A549 (cell line): ENCODE results near the gene FBXL4. TPM values are rescaled to one million over a fixed set of nuclear protein-coding genes. Genes with fewer than 3 reads are reported as not detected.

Experiments used
- ATAC-seq, 2 experiments: fragments of 200-7000 bp in 1 of 2; fragments of >200 bp in 1 of 2; cut with Nextera tagmentation in 1 of 2; cut with Tn5 transposase in 1 of 2; 3 replicates each; pipeline versions ENCODE4 v1.8.0 to v1.9.1; 2018 to 2020; ENCODE audit warnings: mild to moderate bottlenecking in 1 of 2, moderate library complexity in 1 of 2
- CTCF ChIA-PET: fragments of 300-600 bp; sonication (Branson Sonifier 250); formaldehyde crosslinking; extraction: SDS; loops from one replicate; lab custom pipeline; 2021; ENCODE audit warnings: antibody characterized with exemption, inconsistent platforms; lab: Yijun Ruan, JAX
- POLR2A ChIA-PET: fragments of 350-600 bp; formaldehyde crosslinking; extraction: SDS; loops from one replicate; lab custom pipeline; 2021; ENCODE audit warnings: antibody characterized with exemption, inconsistent platforms; lab: Yijun Ruan, JAX
- DNase-seq, 2 experiments: peaks; one replicate each; pipeline versions ENCODE4 v3.0.0 to v3.0.0-alpha.2; 2011 to 2016; ENCODE audit warnings: low read depth in 1 of 2, low spot score in 1 of 2
- FAIRE-seq: peaks from 2 replicates; lab custom pipeline; 2011; peaks lifted over from hg19 to GRCh38; lab: Jason Lieb, UNC
- H3K27ac ChIP-seq, 2 experiments: fragments of >200 bp; sonication (Bioruptor Twin); formaldehyde crosslinking; 3 replicates each; pipeline ENCODE4 v1.5.1; 2016 to 2017
- H3K4me1 ChIP-seq: fragments of >200 bp; sonication (Bioruptor Twin); formaldehyde crosslinking; 3 replicates; pipeline ENCODE4 v1.6.1; 2016
- H3K4me2 ChIP-seq: fragments of >200 bp; sonication (Bioruptor Twin); formaldehyde crosslinking; 3 replicates; pipeline ENCODE4 v1.6.1; 2016
- H3K4me3 ChIP-seq: fragments of >200 bp; sonication (Bioruptor Twin); formaldehyde crosslinking; 3 replicates; pipeline ENCODE4 v1.5.1; 2016
- H3K9me3 ChIP-seq: fragments of >200 bp; sonication (Bioruptor Twin); formaldehyde crosslinking; 3 replicates; pipeline ENCODE4 v1.6.1; 2016
- BCL3 ChIP-seq: fragments of >200 bp; sonication (Bioruptor Twin); formaldehyde crosslinking; IDR thresholded peaks from 3 replicates; pipeline ENCODE4 v1.6.1; 2016
- BHLHE40 ChIP-seq: IDR thresholded peaks from 2 replicates; pipeline ENCODE4 v1.6.1; 2012; ENCODE audit warnings: low read depth, low read length, inconsistent platforms
- CBX2 ChIP-seq: fragments of 200-600 bp; sonication (generic); IDR thresholded peaks from 2 replicates; pipeline ENCODE4 v1.6.1; 2016; ENCODE audit warnings: low read depth, mild to moderate bottlenecking, borderline replicate concordance
- CEBPB ChIP-seq, 2 experiments: fragments of >200 bp in 1 of 2; sonication (Bioruptor Twin) in 1 of 2; formaldehyde crosslinking in 1 of 2; IDR thresholded peaks; 2 replicates each; pipeline ENCODE4 v1.6.1; 2012 to 2016
- CHD2 ChIP-seq: fragments of 150-350 bp; IDR thresholded peaks from 2 replicates; pipeline ENCODE4 v1.6.1; 2014; ENCODE audit warnings: low read length; ENCODE audit not compliant: partially characterized antibody
- EHMT2 ChIP-seq: fragments of 200-600 bp; sonication (generic); IDR thresholded peaks from 2 replicates; pipeline ENCODE4 v1.6.1; 2016; ENCODE audit warnings: antibody characterized with exemption, low read depth, mild to moderate bottlenecking, moderate library complexity
- ELK1 ChIP-seq: fragments of 150-350 bp; IDR thresholded peaks from 2 replicates; pipeline ENCODE4 v1.6.1; 2014; ENCODE audit warnings: low read depth, mild to moderate bottlenecking, low read length
- EP300 ChIP-seq, 2 experiments: fragments of >200 bp; sonication (Bioruptor Twin); formaldehyde crosslinking; IDR thresholded peaks; 2 replicates in 1 of 2; 3 replicates in 1 of 2; pipeline ENCODE4 v1.6.1; 2016 to 2017
- ESRRA ChIP-seq: fragments of 150-350 bp; IDR thresholded peaks from 2 replicates; pipeline ENCODE4 v1.6.1; 2014; ENCODE audit warnings: mild to moderate bottlenecking, low read length, borderline replicate concordance
- FOXS1 ChIP-seq: fragments of 250-450 bp; sonication (Bioruptor Pico); IDR thresholded peaks from 2 replicates; pipeline ENCODE4 v1.5.0; 2020; ENCODE audit warnings: mild to moderate bottlenecking, moderate library complexity
- GATA3 ChIP-seq: IDR thresholded peaks from 2 replicates; pipeline ENCODE4 v1.6.1; 2012; ENCODE audit warnings: borderline replicate concordance
- HDAC2 ChIP-seq: fragments of 200-600 bp; sonication (generic); IDR thresholded peaks from 2 replicates; pipeline ENCODE4 v1.6.1; 2016
- HOXA7 ChIP-seq: fragments of 250-450 bp; sonication (Bioruptor Pico); IDR thresholded peaks from 2 replicates; pipeline ENCODE4 v1.5.0; 2020; ENCODE audit warnings: mild to moderate bottlenecking, moderate library complexity
- HOXB13 ChIP-seq: fragments of 250-450 bp; sonication (Bioruptor Pico); IDR thresholded peaks from 2 replicates; pipeline ENCODE4 v1.5.0; 2020; ENCODE audit warnings: low read depth, mild to moderate bottlenecking, moderate library complexity
- HOXB5 ChIP-seq: fragments of 250-450 bp; sonication (Bioruptor Pico); IDR thresholded peaks from 2 replicates; pipeline ENCODE4 v1.5.0; 2020; ENCODE audit warnings: mild to moderate bottlenecking, moderate library complexity
- JUN ChIP-seq, 2 experiments: fragments of >200 bp; sonication (Bioruptor Twin); formaldehyde crosslinking; IDR thresholded peaks; 2 replicates in 1 of 2; 3 replicates in 1 of 2; pipeline ENCODE4 v1.6.1; 2016 to 2017
- JUNB ChIP-seq: fragments of >200 bp; sonication (Bioruptor Twin); formaldehyde crosslinking; IDR thresholded peaks from 2 replicates; pipeline ENCODE4 v1.6.1; 2016
- KDM1A ChIP-seq: fragments of 200-600 bp; sonication (generic); IDR thresholded peaks from 2 replicates; pipeline ENCODE4 v1.6.1; 2016; ENCODE audit warnings: low read depth, mild to moderate bottlenecking
- MYC ChIP-seq: IDR thresholded peaks from 2 replicates; pipeline ENCODE4 v1.6.1; 2012; ENCODE audit warnings: mild to moderate bottlenecking, inconsistent platforms, low read length, improper control_type of control experiment, borderline replicate concordance
- NR3C1 ChIP-seq: fragments of >200 bp; sonication (Bioruptor Twin); formaldehyde crosslinking; IDR thresholded peaks from 3 replicates; pipeline ENCODE4 v1.6.1; 2017
- PHF8 ChIP-seq: fragments of 200-600 bp; sonication (generic); IDR thresholded peaks from 2 replicates; pipeline ENCODE4 v1.6.1; 2016; ENCODE audit warnings: low read depth, mild to moderate bottlenecking, antibody characterized with exemption, moderate library complexity, borderline replicate concordance
- POLR2A ChIP-seq: IDR thresholded peaks from 2 replicates; pipeline ENCODE4 v1.6.1; 2012; ENCODE audit warnings: mild to moderate bottlenecking, low read length
- RAD21 ChIP-seq, 2 experiments: fragments of >200 bp in 1 of 2; sonication (Bioruptor Twin) in 1 of 2; formaldehyde crosslinking in 1 of 2; IDR thresholded peaks in 1 of 2; conservative IDR thresholded peaks in 1 of 2; 2 replicates in 1 of 2; 3 replicates in 1 of 2; pipeline ENCODE4 v1.6.1; 2012 to 2018; ENCODE audit warnings: inconsistent platforms in 1 of 2
- RFX5 ChIP-seq: fragments of 450-650 bp; IDR thresholded peaks from 2 replicates; pipeline ENCODE4 v1.7.1; 2014; ENCODE audit warnings: antibody characterized with exemption, mild to moderate bottlenecking, moderate library complexity
- SREBF2 ChIP-seq: fragments of 450-650 bp; IDR thresholded peaks from 2 replicates; pipeline ENCODE4 v1.6.1; 2014; ENCODE audit warnings: mild to moderate bottlenecking, moderate library complexity
- ZC3H11A ChIP-seq: fragments of 450-650 bp; IDR thresholded peaks from 2 replicates; pipeline ENCODE4 v1.6.1; 2014; ENCODE audit warnings: antibody characterized with exemption, mild to moderate bottlenecking
- ZNF302 ChIP-seq: fragments of 250-450 bp; sonication (Bioruptor Pico); IDR thresholded peaks from 2 replicates; pipeline ENCODE4 v1.9.0; 2021; ENCODE audit warnings: inconsistent platforms, mild to moderate bottlenecking, moderate library complexity
- ZSCAN20 ChIP-seq: fragments of 250-450 bp; sonication (Bioruptor Pico); IDR thresholded peaks from 2 replicates; pipeline ENCODE4 v1.8.0; 2022; ENCODE audit warnings: mild to moderate bottlenecking, moderate library complexity
- WGBS: methylation state at CpG from one replicate; pipeline ENCODE4 v1.1.6; 2017; ENCODE audit errors: missing lambda C conversion rate; 5-methylcytosine and 5-hydroxymethylcytosine counted together
- polyA plus RNA-seq, 4 experiments: library from polyadenylated mRNA; depleted of rRNA in 3 of 4; stranded (reverse); fragments of >200 nt; fragmentation: RNase III in 1 of 4; extraction: RNeasy Plus Mini Kit Qiagen cat#74134 plus additional on column Dnase treatment in 1 of 4; gene quantifications; 2 replicates in 3 of 4; 3 replicates in 1 of 4; pipeline ENCODE4 v1.2.3, GENCODE V29; 2011 to 2017

FBXL4 gene
- polyA plus RNA-seq, 2 of the 4 experiments (the other 2 are of a cell fraction): 6.5 to 21.6 TPM

- Histone ChIP-seq H3K4me1 (no peaks in the 10 kb centered on the region), H3K9me3 (peaks cover 16% of the 10 kb centered on the region), H3K4me2 (no peak overlapping the region), H3K27ac (no peak overlapping the region), H3K4me3 (no peak overlapping the region)
- 92% methylated on average over 3 of the region's 3 CpGs for WGBS
- no peak for TF ChIP-seq ZC3H11A
- no peak for TF ChIP-seq BCL3
- no peak for TF ChIP-seq JUNB
- no peak for TF ChIP-seq ESRRA
- TF ChIP-seq HOXB5 (CRISPR knock-in tag): no peak
- TF ChIP-seq SREBF2: no peak
- no peak for TF ChIP-seq POLR2A
- no peak for TF ChIP-seq PHF8
- no peak for TF ChIP-seq MYC
- TF ChIP-seq RFX5: no peak
- no peak for TF ChIP-seq NR3C1
- no peak for TF ChIP-seq JUN (IDR thresholded peaks at IDR 0.05)
- TF ChIP-seq HOXB13: no peak
- no peak for TF ChIP-seq CBX2
- TF ChIP-seq GATA3: no peak
- TF ChIP-seq CEBPB (IDR thresholded peaks at IDR 0.05): no peak
- TF ChIP-seq BHLHE40: no peak
- no peak for TF ChIP-seq RAD21 (conservative IDR thresholded peaks at IDR 0.05 in 1 of 2, IDR thresholded peaks at IDR 0.05 in 1 of 2)
- TF ChIP-seq CHD2: no peak
- no peak for TF ChIP-seq HDAC2
- no peak for FAIRE-seq
- POLR2A ChIA-PET: interaction anchor here (0.7 kb wide), 1 partner anchor 336 kb away, joined by 4 read pairs; no protein-coding TSS in a partner anchor
- ATAC-seq: no peak
- no peak for DNase-seq
- CTCF ChIA-PET: no interaction called here
Measured at GRCh38 chr6:98937351-98937750, 10.4 kb downstream of the FBXL4 start.

- FAIRE-seq (no peak), ATAC-seq (no peak), DNase-seq (no peak)
- no peak overlapping the region for H3K4me3 ChIP-seq
- no peak overlapping the region for H3K27ac ChIP-seq
- ChIA-PET CTCF (no interaction called here), POLR2A (no interaction called here)
- H3K9me3 ChIP-seq: no peaks in the 10 kb centered on the region
- WGBS: 93% methylated on average over 7 of the region's 7 CpGs
- H3K4me2 ChIP-seq: no peak overlapping the region
- TF ChIP-seq JUN (IDR thresholded peaks at IDR 0.05) (no peak), CHD2 (no peak), ELK1 (no peak), EP300 (IDR thresholded peaks at IDR 0.05) (no peak), FOXS1 (no peak), HOXA7 (CRISPR knock-in tag) (no peak), KDM1A (no peak), ZSCAN20 (CRISPR knock-in tag) (no peak), ZNF302 (CRISPR knock-in tag) (no peak), EHMT2 (no peak), NR3C1 (no peak)
- TF ChIP-seq, all 56 proteins: peak for 0
- no peaks in the 10 kb centered on the region for H3K4me1 ChIP-seq
Measured at GRCh38 chr6:98932381-98932780, 15.4 kb downstream of the FBXL4 start.
